NCI-H2227 (cell line): ENCODE results near the gene VDR.

Experiments
- DNase-seq: peaks from one replicate; lab custom pipeline; 2025; ENCODE audit not compliant: unreplicated experiment; lab: John Stamatoyannopoulos, UW

The VDR gene

GRCh38 chr12:47874316-47874715 is 30.5 kb downstream of the VDR start:
- DNase-seq, result no peak

GRCh38 chr12:47870175-47870781 is 34.5 kb downstream of the VDR start:
- DNase-seq, result no peak

DNA sequence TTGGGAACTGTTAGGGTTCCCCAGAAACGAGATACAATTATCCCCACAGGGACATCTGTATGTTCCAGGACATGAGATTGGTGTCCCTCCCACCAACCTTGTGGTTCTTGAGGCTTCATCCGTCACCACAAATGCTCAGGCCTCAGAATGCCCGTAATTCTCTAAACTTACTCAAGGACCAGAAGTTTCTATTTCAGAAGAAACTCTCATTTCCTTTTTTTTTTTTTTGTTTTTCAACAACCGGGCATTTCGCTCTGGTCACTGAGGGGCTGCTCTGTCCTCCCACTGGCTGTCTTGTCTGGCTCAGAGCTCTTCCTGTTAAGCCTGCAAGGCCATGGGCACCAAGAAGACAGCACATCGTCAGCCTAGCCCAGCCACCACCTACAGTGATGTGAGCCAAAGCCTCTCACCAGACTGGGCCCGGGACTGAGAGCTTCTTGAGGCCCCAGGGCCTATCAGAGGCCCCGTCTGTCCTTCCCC is 36.2 kb downstream of the VDR start:
- no peak for DNase-seq

DNA sequence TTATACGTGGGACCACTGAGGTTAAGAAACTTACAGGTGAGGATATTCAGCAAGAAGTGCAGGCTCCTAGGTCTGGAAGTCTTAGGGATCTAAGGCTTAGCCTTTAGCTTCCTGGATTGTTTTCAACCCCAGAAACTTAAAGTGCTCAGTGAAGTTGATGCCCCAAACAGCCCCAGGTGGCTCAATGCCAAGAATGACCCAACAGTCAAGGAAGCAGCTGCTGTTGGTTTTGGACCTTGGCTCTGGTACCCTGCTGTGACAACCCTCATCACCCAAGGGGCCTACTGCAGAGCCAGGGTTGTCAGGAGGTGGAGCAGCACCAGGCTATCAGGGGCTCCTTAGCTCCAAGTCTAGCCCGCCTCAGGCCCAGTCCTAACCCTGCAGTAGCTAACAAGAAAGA is 36.8 kb downstream of the VDR start:
- DNase-seq, result no peak

- DNase-seq, result no peak
Measured at GRCh38 chr12:47867495-47867941, 37.3 kb downstream of the VDR start.

GRCh38 chr12:47864646-47865235 is 40.1 kb downstream of the VDR start:
- no peak for DNase-seq

DNA sequence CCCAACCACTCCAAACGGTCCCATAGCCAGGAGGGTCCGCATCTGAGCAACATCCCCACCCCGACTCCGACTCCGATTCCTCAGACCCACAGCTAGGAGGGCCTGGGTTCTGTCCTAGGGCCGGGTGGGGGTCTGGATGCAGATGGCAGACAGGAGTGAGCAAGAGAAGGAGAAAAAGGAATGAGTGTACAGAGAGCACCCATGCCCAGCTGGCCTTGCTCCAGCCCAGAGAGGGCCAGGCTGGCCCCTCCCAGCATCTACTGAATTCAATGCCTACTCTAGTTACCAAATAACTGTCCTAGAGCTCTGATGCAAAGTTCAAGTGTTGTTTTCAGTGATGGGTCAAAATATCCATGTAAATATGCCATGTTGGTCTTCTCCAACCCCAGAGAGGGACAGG is 40.8 kb downstream of the VDR start:
- DNase-seq, result no peak

- DNase-seq, result no peak
Measured at GRCh38 chr12:47863467-47863866, 41.3 kb downstream of the VDR start.

- DNase-seq, result no peak
Measured at GRCh38 chr12:47862881-47863280, 41.9 kb downstream of the VDR start.

GRCh38 chr12:47862167-47862750 is 42.5 kb downstream of the VDR start:
- no peak for DNase-seq

- DNase-seq, result no peak
Measured at GRCh38 chr12:47860873-47861272, 43.9 kb downstream of the VDR start.

DNA sequence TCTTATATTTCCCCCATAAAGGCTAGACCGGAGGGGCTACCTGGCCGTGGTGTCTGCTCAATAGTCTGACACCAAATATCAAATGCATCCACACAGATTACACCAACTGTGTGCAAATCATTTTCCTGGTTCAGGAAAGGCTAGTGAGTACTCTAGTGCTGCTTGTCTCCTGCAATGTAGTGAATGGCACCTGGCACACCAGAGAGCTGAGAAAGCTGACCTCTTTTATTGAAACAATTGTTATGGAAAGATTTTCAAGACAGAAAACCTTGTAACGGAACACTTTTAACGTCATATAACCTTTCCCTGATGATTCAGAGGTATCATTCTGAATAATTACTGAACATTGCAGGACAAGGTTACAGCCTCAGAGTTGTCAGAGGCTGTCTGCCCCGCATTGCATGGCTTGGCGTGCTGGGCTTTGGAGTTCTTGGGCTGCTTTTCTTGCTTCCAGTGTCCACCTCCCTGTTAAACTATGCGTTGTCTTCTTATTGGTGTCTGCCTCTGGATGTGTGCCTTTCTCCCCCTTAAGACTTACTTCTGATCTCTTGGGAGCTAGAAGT is 44.4 kb downstream of the VDR start:
- DNase-seq, result no peak

- no peak for DNase-seq
Measured at GRCh38 chr12:47858511-47859266, 46.1 kb downstream of the VDR start.

DNA sequence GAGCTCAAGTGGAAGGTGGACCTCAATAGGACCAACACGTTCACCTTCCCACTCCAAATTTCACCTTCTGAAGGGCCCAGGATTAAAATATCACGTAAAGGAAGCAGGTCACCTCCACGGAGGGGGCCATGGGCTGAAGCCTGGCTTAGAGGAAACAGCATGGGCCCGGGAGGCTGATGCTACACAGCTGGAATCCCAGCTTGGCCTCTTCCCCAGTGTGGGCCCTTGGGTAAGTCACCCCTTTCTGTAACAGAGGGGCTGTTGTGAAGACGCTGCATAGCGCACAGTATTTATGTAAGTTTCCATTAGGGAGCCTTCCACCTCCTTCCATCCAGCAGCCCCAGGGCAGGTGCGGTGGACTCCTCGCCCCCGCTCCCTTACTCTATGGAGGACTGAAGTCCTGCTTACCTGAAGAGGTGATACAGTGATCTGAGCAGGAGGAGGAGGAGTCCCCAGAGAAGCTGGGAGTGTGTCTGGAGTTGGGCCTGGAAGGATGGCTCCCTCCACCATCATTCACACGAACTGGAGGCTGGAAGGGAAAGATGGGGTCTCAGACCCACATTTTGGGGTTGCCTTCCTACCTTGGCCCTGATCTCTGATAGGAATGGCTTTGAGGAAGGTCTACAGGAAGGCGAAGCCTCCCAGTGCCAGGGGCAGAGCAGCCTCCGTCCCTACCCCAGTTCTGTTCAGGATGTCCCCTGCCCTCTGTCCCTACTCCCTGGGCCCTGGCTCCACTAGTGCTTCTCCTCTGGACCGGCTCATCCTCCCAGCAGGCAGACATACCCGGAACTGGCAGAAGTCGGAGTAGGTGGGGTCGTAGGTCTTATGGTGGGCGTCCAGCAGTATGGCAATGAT is 47.8 kb downstream of the VDR start:
- DNase-seq, result no peak

GRCh38 chr12:47856094-47856493 is 48.7 kb downstream of the VDR start:
- no peak for DNase-seq

GRCh38 chr12:47855502-47855901 is 49.3 kb downstream of the VDR start:
- DNase-seq, result no peak

DNA sequence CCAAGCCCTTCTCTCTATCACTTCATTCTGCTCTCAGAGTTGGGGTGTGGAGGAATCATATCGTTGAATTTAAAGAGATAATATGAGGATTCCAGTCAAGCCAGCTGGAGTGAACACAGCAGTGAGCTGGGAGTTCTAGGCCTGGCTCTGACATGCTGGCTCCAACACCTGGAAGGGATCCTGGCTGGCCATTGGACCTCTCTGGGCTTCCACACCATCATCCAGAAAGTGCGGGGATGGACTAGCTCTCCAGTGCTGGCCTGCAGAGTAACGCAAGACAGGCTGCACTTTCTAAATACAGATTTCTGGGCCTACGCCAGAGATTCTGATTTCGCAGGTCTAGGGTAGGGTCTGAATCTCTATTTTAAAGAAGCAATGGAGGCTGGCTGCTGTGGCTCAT is 50.3 kb downstream of the VDR start:
- no peak for DNase-seq

- no peak for DNase-seq
Measured at GRCh38 chr12:47852096-47852571, 52.7 kb downstream of the VDR start.

DNA sequence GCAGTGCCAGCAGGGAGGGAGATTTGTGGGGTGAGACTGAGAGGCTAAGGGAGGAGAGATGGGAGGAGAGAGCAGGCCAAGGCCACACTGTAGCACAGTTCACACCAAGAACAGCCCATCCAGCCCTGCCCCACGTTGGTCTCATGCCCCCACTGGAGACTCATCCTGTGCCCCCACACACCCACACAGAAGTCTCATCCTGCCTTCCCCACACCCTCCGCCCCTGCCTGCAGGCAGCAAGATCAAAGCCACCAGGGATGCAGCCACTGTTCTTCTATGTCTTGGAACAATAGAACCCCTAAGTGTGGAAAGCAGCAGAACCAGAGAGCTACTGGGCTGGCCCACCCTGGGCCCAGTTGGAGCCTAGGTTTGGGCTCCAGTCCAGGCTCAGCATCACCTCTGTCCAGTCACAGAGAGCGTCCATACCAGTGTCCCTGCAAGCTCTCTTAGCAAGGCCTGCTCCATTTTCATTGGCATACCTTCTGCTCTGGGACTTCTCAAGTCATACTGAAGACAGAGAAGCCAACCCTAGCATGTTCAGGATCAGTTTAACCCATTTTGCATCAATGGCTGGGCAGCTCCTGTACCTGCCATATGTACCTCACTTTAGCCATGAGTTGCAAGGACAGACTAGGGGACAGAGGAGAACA is 53.4 kb downstream of the VDR start:
- no peak for DNase-seq
